ENCODE data around the gene CUZD1. TPM values are rescaled to one million over a fixed set of nuclear protein-coding genes. Genes with fewer than 3 reads are reported as not detected.

The CUZD1 gene, protein sequence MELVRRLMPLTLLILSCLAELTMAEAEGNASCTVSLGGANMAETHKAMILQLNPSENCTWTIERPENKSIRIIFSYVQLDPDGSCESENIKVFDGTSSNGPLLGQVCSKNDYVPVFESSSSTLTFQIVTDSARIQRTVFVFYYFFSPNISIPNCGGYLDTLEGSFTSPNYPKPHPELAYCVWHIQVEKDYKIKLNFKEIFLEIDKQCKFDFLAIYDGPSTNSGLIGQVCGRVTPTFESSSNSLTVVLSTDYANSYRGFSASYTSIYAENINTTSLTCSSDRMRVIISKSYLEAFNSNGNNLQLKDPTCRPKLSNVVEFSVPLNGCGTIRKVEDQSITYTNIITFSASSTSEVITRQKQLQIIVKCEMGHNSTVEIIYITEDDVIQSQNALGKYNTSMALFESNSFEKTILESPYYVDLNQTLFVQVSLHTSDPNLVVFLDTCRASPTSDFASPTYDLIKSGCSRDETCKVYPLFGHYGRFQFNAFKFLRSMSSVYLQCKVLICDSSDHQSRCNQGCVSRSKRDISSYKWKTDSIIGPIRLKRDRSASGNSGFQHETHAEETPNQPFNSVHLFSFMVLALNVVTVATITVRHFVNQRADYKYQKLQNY
- total RNA-seq: under 1 TPM in 1 of 6 experiments, not detected in 5; 0.20 TPM
- long read RNA-seq: 0 reads

DNA sequence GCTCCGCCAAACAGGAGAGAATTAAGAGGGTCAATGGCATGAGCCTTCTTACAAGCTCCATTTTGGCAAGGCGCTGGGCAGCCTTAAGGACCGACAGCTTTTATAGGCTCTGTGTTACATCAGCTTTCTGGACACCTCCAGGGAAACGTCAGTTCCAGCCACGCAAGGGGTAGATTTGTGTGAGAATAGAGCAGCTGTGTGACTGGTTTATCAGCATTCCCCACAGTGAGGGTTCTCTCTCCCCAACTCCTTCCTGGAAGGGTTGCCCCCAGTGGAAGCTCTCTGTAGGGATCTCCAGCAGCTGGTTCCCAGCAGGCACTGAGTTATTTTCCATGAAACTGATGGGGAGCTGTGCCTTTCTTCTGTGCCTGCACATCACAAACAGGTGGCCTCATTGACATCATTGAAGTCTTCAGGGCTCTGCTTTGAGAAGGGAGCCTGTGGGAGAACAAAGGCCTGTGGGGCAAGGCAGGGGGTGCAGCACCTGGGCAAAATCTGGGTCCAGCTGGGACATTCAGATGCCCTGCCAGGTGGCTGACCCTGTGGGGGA, at the start of gene CUZD1:
CUZD1 (minus strand) TSS at position 75 of the 550 bp plus-strand sequence; CDS start at position 61, 14 bp downstream.
- Histone ChIP-seq H3K27ac (no peak within 1 kb of the TSS), H3K4me3 (no peak within 1 kb of the TSS), H3K9me3 (no peaks in the 10 kb centered on the region), H3K27me3 (no peaks in the 10 kb centered on the region), H3K36me3 (no peaks in the 10 kb centered on the region), H3K4me1 (no peaks in the 10 kb centered on the region)
- intact Hi-C loops (cut with DNase I): no loop called here
- TF ChIP-seq, protein P1, sequence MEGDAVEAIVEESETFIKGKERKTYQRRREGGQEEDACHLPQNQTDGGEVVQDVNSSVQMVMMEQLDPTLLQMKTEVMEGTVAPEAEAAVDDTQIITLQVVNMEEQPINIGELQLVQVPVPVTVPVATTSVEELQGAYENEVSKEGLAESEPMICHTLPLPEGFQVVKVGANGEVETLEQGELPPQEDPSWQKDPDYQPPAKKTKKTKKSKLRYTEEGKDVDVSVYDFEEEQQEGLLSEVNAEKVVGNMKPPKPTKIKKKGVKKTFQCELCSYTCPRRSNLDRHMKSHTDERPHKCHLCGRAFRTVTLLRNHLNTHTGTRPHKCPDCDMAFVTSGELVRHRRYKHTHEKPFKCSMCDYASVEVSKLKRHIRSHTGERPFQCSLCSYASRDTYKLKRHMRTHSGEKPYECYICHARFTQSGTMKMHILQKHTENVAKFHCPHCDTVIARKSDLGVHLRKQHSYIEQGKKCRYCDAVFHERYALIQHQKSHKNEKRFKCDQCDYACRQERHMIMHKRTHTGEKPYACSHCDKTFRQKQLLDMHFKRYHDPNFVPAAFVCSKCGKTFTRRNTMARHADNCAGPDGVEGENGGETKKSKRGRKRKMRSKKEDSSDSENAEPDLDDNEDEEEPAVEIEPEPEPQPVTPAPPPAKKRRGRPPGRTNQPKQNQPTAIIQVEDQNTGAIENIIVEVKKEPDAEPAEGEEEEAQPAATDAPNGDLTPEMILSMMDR (IDR thresholded peaks at IDR 0.05): no peak
- TF ChIP-seq POLR2A (IDR thresholded peaks at IDR 0.05): no peak
- 100% methylated on average over 2 of the region's 5 CpGs for WGBS (ENCODE audit: insufficient coverage, low coverage, low lambda C conversion rate, missing lambda C conversion rate)
- no peak for DNase-seq
- ATAC-seq: no peak

DNA sequence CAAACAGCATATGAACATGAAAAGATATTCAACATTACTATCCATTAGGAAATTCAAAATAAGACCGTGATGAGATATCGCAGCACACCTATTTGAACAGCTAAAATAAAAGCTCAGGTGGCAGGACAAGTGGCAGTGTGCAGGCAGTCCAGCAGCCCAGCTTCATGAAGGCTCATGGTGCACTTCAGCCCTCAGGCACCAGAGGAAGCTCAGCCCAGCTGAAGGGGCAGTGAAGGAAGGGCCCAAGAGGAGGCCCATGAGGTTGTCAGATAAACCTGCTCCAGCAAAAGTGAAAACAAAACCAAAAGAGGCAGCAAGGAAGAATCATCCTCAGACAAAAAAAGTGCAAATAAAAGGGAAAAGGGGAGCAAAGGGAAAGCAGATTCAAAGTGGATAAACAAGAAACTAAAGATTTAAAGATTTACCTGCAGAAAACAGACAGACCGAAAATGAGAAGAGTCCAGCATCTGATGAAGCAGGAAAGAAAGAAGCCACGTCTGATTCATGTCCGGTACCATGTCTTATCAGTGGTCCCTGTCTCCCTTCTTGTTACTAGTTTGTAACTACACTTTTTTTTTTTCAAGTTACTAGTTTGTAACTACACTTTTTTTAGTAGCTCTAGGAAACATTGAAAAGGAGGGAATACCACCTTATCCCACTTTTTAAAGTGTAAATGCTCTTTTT, 48.7 kb upstream of the CUZD1 start:
- no peaks in the 10 kb centered on the region for H3K9me3 ChIP-seq
- no peak for DNase-seq
- H3K4me3 ChIP-seq: no peak overlapping the region
- H3K27me3 ChIP-seq: no peaks in the 10 kb centered on the region
- TF ChIP-seq, protein P1 (IDR thresholded peaks at IDR 0.05): no peak
- TF ChIP-seq POLR2A (IDR thresholded peaks at IDR 0.05): no peak
- H3K27ac ChIP-seq: no peak overlapping the region
- H3K4me1 ChIP-seq: no peaks in the 10 kb centered on the region
- WGBS (ENCODE audit: insufficient coverage, low coverage, low lambda C conversion rate, missing lambda C conversion rate): 65% methylated on average over 5 of the region's 5 CpGs
- no peaks in the 10 kb centered on the region for H3K36me3 ChIP-seq
- no peak for ATAC-seq
- intact Hi-C loops (cut with DNase I): no loop called here

DNA sequence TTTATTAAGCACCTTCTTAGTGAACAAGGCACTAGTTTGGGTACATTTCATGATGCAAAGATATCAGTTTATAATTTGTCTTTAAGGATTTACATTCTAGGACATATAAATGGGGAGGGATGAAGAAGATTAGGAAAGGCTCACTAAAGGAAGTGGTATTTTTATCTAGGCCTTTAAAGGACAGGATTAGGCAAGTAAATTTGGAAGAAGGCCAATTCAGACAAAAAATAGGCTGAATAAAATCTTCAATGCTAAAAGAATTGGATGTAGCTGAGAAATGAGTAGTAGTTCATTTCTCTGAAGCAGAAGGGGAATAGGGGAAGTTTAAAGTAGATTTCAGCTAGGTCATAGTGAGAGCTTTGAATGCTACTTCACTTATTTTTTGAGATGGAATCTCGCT, 38.5 kb upstream of the CUZD1 start:
- Histone ChIP-seq H3K27ac (no peak overlapping the region), H3K9me3 (no peaks in the 10 kb centered on the region), H3K4me3 (no peak overlapping the region), H3K4me1 (peaks cover 0 to 4% (median 0%) of the 10 kb centered on the region in 4 donors), H3K36me3 (no peaks in the 10 kb centered on the region), H3K27me3 (no peaks in the 10 kb centered on the region)
- WGBS (ENCODE audit: insufficient coverage, low coverage, low lambda C conversion rate, missing lambda C conversion rate): 80% methylated on average over 1 of the region's 1 CpG
- ATAC-seq (no peak), DNase-seq (no peak)
- TF ChIP-seq, protein P1 (IDR thresholded peaks at IDR 0.05): no peak
- intact Hi-C loops (cut with DNase I): no loop called here

DNA sequence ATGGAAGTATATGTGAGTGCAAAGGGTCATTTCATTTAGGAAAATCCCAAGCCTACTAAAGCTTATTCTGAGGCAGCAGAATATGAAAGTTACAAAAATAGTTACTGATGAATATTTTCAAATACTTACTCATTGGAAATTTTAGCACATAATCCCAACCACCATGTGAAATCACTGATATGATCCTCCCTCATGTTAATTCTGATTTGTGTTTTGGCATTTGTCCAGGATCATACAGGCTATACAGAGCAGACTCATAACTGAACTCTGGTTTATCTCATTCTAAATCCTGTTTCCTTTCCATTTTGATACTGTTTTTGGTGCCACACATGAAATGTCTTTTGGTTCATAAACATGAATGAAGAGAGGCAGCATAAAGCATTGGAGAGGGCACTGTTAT, 37.1 kb upstream of the CUZD1 start:
- ATAC-seq (no peak), DNase-seq (no peak)
- no peak overlapping the region for H3K27ac ChIP-seq
- H3K27me3 ChIP-seq: no peaks in the 10 kb centered on the region
- no peaks in the 10 kb centered on the region for H3K36me3 ChIP-seq
- peaks cover 0 to 4% (median 0%) of the 10 kb centered on the region in 4 donors for H3K4me1 ChIP-seq
- no peak overlapping the region for H3K4me3 ChIP-seq
- intact Hi-C loops (cut with DNase I): no loop called here
- TF ChIP-seq POLR2A (IDR thresholded peaks at IDR 0.05): no peak
- TF ChIP-seq, protein P1 (IDR thresholded peaks at IDR 0.05): no peak
- no peaks in the 10 kb centered on the region for H3K9me3 ChIP-seq

Measured in right lobe of liver (tissue), 6 donors.